ENCODE results near the gene CBR3.

The CBR3 gene

GRCh38 chr21:36185523-36185922 lies 50.6 kb downstream of the CBR3 start:
- no peak for DNase-seq (ENCODE audit: low spot score)

GRCh38 chr21:36186081-36186480 lies 51.2 kb downstream of the CBR3 start:
- DNase-seq (ENCODE audit: low spot score): no peak

GRCh38 chr21:36186506-36187399 lies 51.9 kb downstream of the CBR3 start:
- DNase-seq (ENCODE audit: low spot score): no peak

- DNase-seq (ENCODE audit: low spot score): no peak
Measured at GRCh38 chr21:36188081-36188681, 53.3 kb downstream of the CBR3 start.

GRCh38 chr21:36188937-36189336 lies 54.1 kb downstream of the CBR3 start:
- no peak for DNase-seq (ENCODE audit: low spot score)

- DNase-seq (ENCODE audit: low spot score): no peak
Measured at GRCh38 chr21:36190736-36191135, 55.9 kb downstream of the CBR3 start.

- DNase-seq (ENCODE audit: low spot score): no peak
Measured at GRCh38 chr21:36193200-36193599, 58.3 kb downstream of the CBR3 start.

GRCh38 chr21:36194024-36194423 lies 59.1 kb downstream of the CBR3 start:
- DNase-seq (ENCODE audit: low spot score): no peak

- no peak for DNase-seq (ENCODE audit: low spot score)
Measured at GRCh38 chr21:36195613-36196012, 60.7 kb downstream of the CBR3 start.
